Loucy (cell line): ENCODE data around the gene GATC.

Source experiments
- H2AFZ ChIP-seq: fragments of 200-600 bp; sonication (generic); 2 replicates; pipeline ENCODE4 v1.6.0; 2016; ENCODE audit warnings: antibody characterized with exemption, mild to moderate bottlenecking, low read length, moderate library complexity
- H3F3A ChIP-seq: fragments of 200-600 bp; 2 replicates; pipeline ENCODE4 v1.6.0; 2016; ENCODE audit warnings: antibody characterized with exemption, low read depth, mild to moderate bottlenecking
- H3K27me3 ChIP-seq: fragments of 200-600 bp; sonication (generic); 2 replicates; pipeline ENCODE4 v1.6.1; 2014; ENCODE audit warnings: low read length, mild to moderate bottlenecking; ENCODE audit not compliant: insufficient read depth, poor library complexity, severe bottlenecking
- H3K36me3 ChIP-seq: fragments of 200-600 bp; sonication (generic); 2 replicates; pipeline ENCODE4 v1.6.1; 2016; ENCODE audit warnings: low read length; ENCODE audit not compliant: insufficient read depth
- H3K4me1 ChIP-seq: fragments of 200-600 bp; sonication (generic); 2 replicates; pipeline ENCODE4 v1.5.1; 2014; ENCODE audit warnings: low read length, mild to moderate bottlenecking; ENCODE audit not compliant: insufficient read depth, poor library complexity, severe bottlenecking
- H3K4me2 ChIP-seq: fragments of 200-600 bp; sonication (generic); 2 replicates; pipeline ENCODE4 v1.6.0; 2014; ENCODE audit warnings: antibody characterized with exemption, low read length, low read depth, mild to moderate bottlenecking; ENCODE audit not compliant: poor library complexity, severe bottlenecking
- H3K4me3 ChIP-seq: fragments of 200-600 bp; sonication (generic); 2 replicates; pipeline ENCODE4 v1.5.1; 2014; ENCODE audit warnings: low read length, mild to moderate bottlenecking, mixed read lengths; ENCODE audit not compliant: poor library complexity, severe bottlenecking
- H3K79me2 ChIP-seq: fragments of 200-600 bp; sonication (generic); 2 replicates; pipeline ENCODE4 v1.6.1; 2014; ENCODE audit warnings: low read length; ENCODE audit not compliant: insufficient read depth
- H3K9ac ChIP-seq: fragments of 200-600 bp; sonication (generic); 2 replicates; pipeline ENCODE4 v1.6.0; 2014; ENCODE audit warnings: mild to moderate bottlenecking, low read depth, low read length, moderate library complexity; ENCODE audit not compliant: poor library complexity, severe bottlenecking
- H3K9me2 ChIP-seq: fragments of 200-600 bp; sonication (generic); replicated peaks from 2 replicates; pipeline ENCODE4 v1.6.1; 2016; ENCODE audit warnings: low read depth, low read length, mixed read lengths
- H3K9me3 ChIP-seq: fragments of 200-600 bp; sonication (generic); 2 replicates; pipeline ENCODE4 v1.6.1; 2014; ENCODE audit warnings: mild to moderate bottlenecking, antibody characterized with exemption, low read length, low read depth; ENCODE audit not compliant: insufficient read depth
- H4K20me1 ChIP-seq: fragments of 200-600 bp; sonication (generic); 2 replicates; pipeline ENCODE4 v1.6.0; 2014; ENCODE audit warnings: antibody characterized with exemption, low read length, mild to moderate bottlenecking; ENCODE audit not compliant: insufficient read depth, poor library complexity, severe bottlenecking
- CTCF ChIP-seq: fragments of 200-600 bp; sonication (generic); conservative IDR thresholded peaks from 2 replicates; pipeline ENCODE4 v1.5.1; 2014; ENCODE audit warnings: mild to moderate bottlenecking, antibody characterized with exemption, low read length
- EZH2phosphoT487 ChIP-seq: fragments of 200-600 bp; IDR thresholded peaks from 2 replicates; pipeline ENCODE4 v1.6.1; 2018; ENCODE audit warnings: antibody characterized with exemption, mild to moderate bottlenecking, moderate library complexity, borderline replicate concordance

GATC gene

GRCh38 chr12:120469450-120470149, 23.4 kb downstream of the GATC start, which contains the start of gene SRSF9:
Gene SRSF9 (minus strand): TSS chr12:120469748. CDS start chr12:120469609, 139 bp downstream.
- peaks cover 19% of the 10 kb centered on the region for H3K36me3 ChIP-seq
- H4K20me1 ChIP-seq = peaks cover 48% of the 10 kb centered on the region
- peak within 1 kb of the TSS; percentile 81 for H3K9ac ChIP-seq
- no peaks in the 10 kb centered on the region for H3K9me2 ChIP-seq
- TF ChIP-seq EZH2phosphoT487 (no peak), CTCF (peak; percentile 75)
- H3F3A ChIP-seq = no peaks in the 10 kb centered on the region
- no peaks in the 10 kb centered on the region for H3K27me3 ChIP-seq
- peak within 1 kb of the TSS; percentile 97 for H2AFZ ChIP-seq
- peak within 1 kb of the TSS; percentile 97 for H3K4me3 ChIP-seq
- peaks cover 65% of the 10 kb centered on the region for H3K4me1 ChIP-seq
- peak within 1 kb of the TSS; percentile 97 for H3K4me2 ChIP-seq
- H3K9me3 ChIP-seq = no peaks in the 10 kb centered on the region
- H3K79me2 ChIP-seq = peaks cover 72% of the 10 kb centered on the region

GRCh38 chr12:120470150-120470784, 24.0 kb downstream of the GATC start:
- H3K36me3 ChIP-seq = peaks cover 12% of the 10 kb centered on the region; the same call in 1 of the 2 replicates
- H3K9ac ChIP-seq = peak overlapping the region; percentile 81
- TF ChIP-seq CTCF = no peak
- no peak for TF ChIP-seq EZH2phosphoT487
- peak overlapping the region; percentile 97 for H3K4me3 ChIP-seq
- H3K27me3 ChIP-seq = no peaks in the 10 kb centered on the region
- H4K20me1 ChIP-seq = peaks cover 42% of the 10 kb centered on the region
- H3F3A ChIP-seq = no peaks in the 10 kb centered on the region; the same call in 1 of the 2 replicates
- peaks cover 66% of the 10 kb centered on the region for H3K79me2 ChIP-seq
- H3K9me2 ChIP-seq = no peaks in the 10 kb centered on the region
- H2AFZ ChIP-seq = peak overlapping the region; percentile 97
- H3K4me1 ChIP-seq = peaks cover 67% of the 10 kb centered on the region
- no peaks in the 10 kb centered on the region for H3K9me3 ChIP-seq
- peak overlapping the region; percentile 97 for H3K4me2 ChIP-seq

GRCh38 chr12:120472521-120472920, 26.3 kb downstream of the GATC start:
- no peaks in the 10 kb centered on the region for H3K36me3 ChIP-seq
- peak overlapping the region; percentile 30 for H3K4me3 ChIP-seq
- peak overlapping the region; percentile 57 for H3K4me2 ChIP-seq
- H3K27me3 ChIP-seq = no peaks in the 10 kb centered on the region
- no peaks in the 10 kb centered on the region; the same call in 1 of the 2 replicates for H3F3A ChIP-seq
- H4K20me1 ChIP-seq = peaks cover 19% of the 10 kb centered on the region
- H3K9me3 ChIP-seq = no peaks in the 10 kb centered on the region
- peak overlapping the region; percentile 35 for H3K9ac ChIP-seq
- no peak overlapping the region for H2AFZ ChIP-seq
- TF ChIP-seq CTCF = no peak
- TF ChIP-seq EZH2phosphoT487 = no peak
- peaks cover 43% of the 10 kb centered on the region for H3K79me2 ChIP-seq
- no peaks in the 10 kb centered on the region for H3K9me2 ChIP-seq
- H3K4me1 ChIP-seq = peaks cover 51% of the 10 kb centered on the region
